ENCODE results near the gene PIP5K1A. TPM values are rescaled to one million over a fixed set of nuclear protein-coding genes. Genes with fewer than 3 reads are reported as not detected.

The PIP5K1A gene
- total RNA-seq, 6 experiments from 2014 or later, result 13.9 to 22.1 (median 17.2) TPM

GRCh38 chr1:151293093-151293492 is 94.7 kb downstream of the PIP5K1A start:
- H3K27ac ChIP-seq, result no peak overlapping the region
- peaks cover 0 to 77% (median 37%) of the 10 kb centered on the region in 4 donors for H3K36me3 ChIP-seq
- no peak overlapping the region for H3K4me3 ChIP-seq
- intact Hi-C loops (cut with DNase I), result loop anchor here in 1 of 2 donors (10.0 kb wide), 1 partner anchor 122 kb away; no protein-coding TSS in a partner anchor
- no peak for ATAC-seq
- no peak for DNase-seq
- WGBS (ENCODE audit: insufficient coverage, low coverage, low lambda C conversion rate, missing lambda C conversion rate), result 81% methylated on average over 4 of the region's 6 CpGs
- no peak for TF ChIP-seq POLR2A (IDR thresholded peaks at IDR 0.05)
- TF ChIP-seq CTCF (IDR thresholded peaks at IDR 0.05), result no peak
- H3K9me3 ChIP-seq, result no peaks in the 10 kb centered on the region
- no peaks in the 10 kb centered on the region for H3K4me1 ChIP-seq
- H3K27me3 ChIP-seq, result no peaks in the 10 kb centered on the region

GRCh38 chr1:151294742-151295462 is 96.5 kb downstream of the PIP5K1A start:
- peaks cover 0 to 90% (median 48%) of the 10 kb centered on the region in 4 donors for H3K36me3 ChIP-seq
- intact Hi-C loops (cut with DNase I), result loop anchor here in 1 of 2 donors (10.0 kb wide), 1 partner anchor 120 kb away; no protein-coding TSS in a partner anchor

More at GRCh38 chr1:151294742-151295462, 96.5 kb downstream of the PIP5K1A start:
- TF ChIP-seq CTCF (IDR thresholded peaks at IDR 0.05) (no peak), POLR2A (IDR thresholded peaks at IDR 0.05) (no peak)
- no peak for DNase-seq
- Histone ChIP-seq H3K27me3 (no peaks in the 10 kb centered on the region), H3K4me1 (no peaks in the 10 kb centered on the region), H3K27ac (no peak overlapping the region), H3K9me3 (no peaks in the 10 kb centered on the region), H3K4me3 (no peak overlapping the region)
- 100% methylated on average over 2 of the region's 2 CpGs for WGBS (ENCODE audit: insufficient coverage, low coverage, low lambda C conversion rate, missing lambda C conversion rate)
- no peak for ATAC-seq

Other genes starting within 250 kb of the PIP5K1A start
- 100 to 1,000 TPM; 298 to 572 (median 459) TPM for gene CERS2, start 223.7 kb upstream of the PIP5K1A start, total RNA-seq
- 10 to 100 TPM in 5 of 6 experiments, 1 to 10 TPM in 1; 9.9 to 18.5 (median 15.1) TPM for gene ANXA9, start 216.3 kb upstream of the PIP5K1A start, total RNA-seq
- 10 to 100 TPM; 10.1 to 19.7 (median 15.4) TPM for gene MINDY1, start 191.7 kb upstream of the PIP5K1A start, total RNA-seq
- gene PRUNE1, start 190.1 kb upstream of the PIP5K1A start, total RNA-seq, result 10 to 100 TPM in 4 of 6 experiments, 1 to 10 TPM in 2; 4.7 to 12.0 (median 10.1) TPM
- gene BNIPL, start 162.0 kb upstream of the PIP5K1A start, total RNA-seq, result under 1 TPM in 5 of 6 experiments, not detected in 1; 0.12 to 0.76 (median 0.42) TPM
- 1 to 10 TPM; 2.4 to 5.7 (median 3.8) TPM for gene C1orf56, start 150.8 kb upstream of the PIP5K1A start, total RNA-seq
- 10 to 100 TPM; 15.9 to 37.5 (median 27.3) TPM for gene CDC42SE1, start 138.9 kb upstream of the PIP5K1A start, total RNA-seq
- gene MLLT11, start 138.2 kb upstream of the PIP5K1A start, total RNA-seq, result under 1 TPM; 0.24 to 0.56 (median 0.40) TPM
- gene GABPB2, start 127.8 kb upstream of the PIP5K1A start, total RNA-seq, result 1 to 10 TPM; 2.0 to 6.5 (median 5.0) TPM
- gene SEMA6C, start 51.9 kb upstream of the PIP5K1A start, total RNA-seq, result 1 to 10 TPM in 5 of 6 experiments, under 1 TPM in 1; 0.87 to 8.3 (median 4.1) TPM
- 1 to 10 TPM; 1.1 to 4.2 (median 2.2) TPM for gene TNFAIP8L2, start 41.9 kb upstream of the PIP5K1A start, total RNA-seq
- gene LYSMD1, start 32.6 kb upstream of the PIP5K1A start, total RNA-seq, result 1 to 10 TPM; 2.7 to 6.4 (median 4.5) TPM
- 10 to 100 TPM in 2 of 6 experiments, 1 to 10 TPM in 4; 7.5 to 13.2 (median 8.5) TPM for gene SCNM1, start 32.4 kb upstream of the PIP5K1A start, total RNA-seq
- not detected for gene TMOD4, start 22.6 kb upstream of the PIP5K1A start, total RNA-seq
- gene VPS72, start 8.4 kb upstream of the PIP5K1A start, total RNA-seq, result 10 to 100 TPM; 10.0 to 19.2 (median 14.7) TPM
- gene PSMD4, start 56.2 kb downstream of the PIP5K1A start, total RNA-seq, result 10 to 100 TPM; 72.2 to 95.6 (median 79.1) TPM
- 10 to 100 TPM in 3 of 6 experiments, 1 to 10 TPM in 3; 7.6 to 14.2 (median 10.1) TPM for gene ZNF687, start 83.7 kb downstream of the PIP5K1A start, total RNA-seq
- 10 to 100 TPM; 20.0 to 24.7 (median 22.7) TPM for gene PI4KB, start 128.9 kb downstream of the PIP5K1A start, total RNA-seq
- gene RFX5, start 148.7 kb downstream of the PIP5K1A start, total RNA-seq, result 10 to 100 TPM in 5 of 6 experiments, 1 to 10 TPM in 1; 9.8 to 23.0 (median 16.8) TPM
- 100 to 1,000 TPM in 4 of 6 experiments, 10 to 100 TPM in 2; 83.4 to 423 (median 208) TPM for gene SELENBP1, start 174.2 kb downstream of the PIP5K1A start, total RNA-seq
- gene PSMB4, start 201.0 kb downstream of the PIP5K1A start, total RNA-seq, result 100 to 1,000 TPM; 125 to 174 (median 151) TPM

Data from right lobe of liver (tissue), 6 donors.